GM12878 (cell line): ENCODE measurements around the gene TMEM150A. TPM values are rescaled to one million over a fixed set of nuclear protein-coding genes. Genes with fewer than 3 reads are reported as not detected.

ENCODE experiments used
- ATAC-seq: fragments of 200-7000 bp; cut with Tn5 transposase; 3 replicates; pipeline ENCODE4 v1.9.1; 2020; ENCODE audit warnings: mild to moderate bottlenecking, moderate library complexity
- BruUV-seq: library from RNA; stranded (reverse); fragments of 400-500 nt; replicated peaks from 2 replicates; lab custom pipeline; 2021; lab: Mats Ljungman, UMichigan
- CTCF ChIA-PET: fragments of 300-600 bp; sonication (Branson Sonifier 250); formaldehyde crosslinking; extraction: SDS; loops from one replicate; lab custom pipeline; 2021; ENCODE audit warnings: inconsistent platforms; lab: Yijun Ruan, JAX
- POLR2A ChIA-PET: fragments of 350-600 bp; formaldehyde crosslinking; extraction: SDS; loops from one replicate; lab custom pipeline; 2021; ENCODE audit warnings: inconsistent platforms; lab: Charles Lee
- RAD21 ChIA-PET: fragments of 300-600 bp; sonication (Branson Sonifier 250); formaldehyde crosslinking; loops from one replicate; lab custom pipeline; 2023; ENCODE audit warnings: antibody characterized with exemption; ENCODE audit not compliant: unreplicated experiment; lab: Charles Lee
- SMC1A ChIA-PET: fragments of 300-600 bp; sonication (Branson Sonifier 250); formaldehyde crosslinking; loops from one replicate; lab custom pipeline; 2023; ENCODE audit not compliant: unreplicated experiment, uncharacterized antibody; lab: Charles Lee
- DNase-seq: peaks from one replicate; pipeline ENCODE4 v3.0.0-alpha.2; 2011; ENCODE audit warnings: low read depth, low spot score
- FAIRE-seq: peaks from 3 replicates; lab custom pipeline; 2011; peaks lifted over from hg19 to GRCh38; lab: Jason Lieb, UNC
- H2AFZ ChIP-seq: 2 replicates; pipeline ENCODE4 v1.6.0; 2011; ENCODE audit warnings: low read depth, low read length, control low read depth; ENCODE audit not compliant: control insufficient read depth
- H3K27ac ChIP-seq: 2 replicates; pipeline ENCODE4 v1.5.1; 2011; ENCODE audit warnings: control low read depth; ENCODE audit not compliant: control insufficient read depth, insufficient read depth
- H3K27me3 ChIP-seq, 2 experiments: replicated peaks in 1 of 2; 2 replicates each; pipeline versions ENCODE4 v1.6.0 to v1.6.1; 2011; ENCODE audit warnings: low read length in 1 of 2; ENCODE audit not compliant: control insufficient read depth in 2 of 2, insufficient read depth in 2 of 2
- H3K36me3 ChIP-seq, 2 experiments: 2 replicates each; pipeline ENCODE4 v1.5.1; 2011; ENCODE audit warnings: low read length in 1 of 2; ENCODE audit not compliant: control insufficient read depth in 2 of 2, insufficient read depth in 2 of 2
- H3K4me1 ChIP-seq: 2 replicates; pipeline ENCODE4 v1.6.1; 2011; ENCODE audit warnings: mild to moderate bottlenecking, low read length, moderate library complexity, mixed read lengths; ENCODE audit not compliant: control insufficient read depth, insufficient read depth
- H3K4me2 ChIP-seq: 2 replicates; pipeline ENCODE4 v1.6.0; 2011; ENCODE audit warnings: control low read depth; ENCODE audit not compliant: control insufficient read depth, insufficient read depth
- H3K4me3 ChIP-seq: fragments of 200-600 bp; sonication (generic); 2 replicates; pipeline ENCODE4 v1.5.1; 2016
- H3K79me2 ChIP-seq: 2 replicates; pipeline ENCODE4 v1.6.0; 2011; ENCODE audit warnings: low read length; ENCODE audit not compliant: control insufficient read depth, insufficient read depth
- H3K9ac ChIP-seq: 2 replicates; pipeline ENCODE4 v1.8.0; 2011; ENCODE audit warnings: low read length, control low read depth, mixed read lengths; ENCODE audit not compliant: control insufficient read depth, insufficient read depth
- H3K9me3 ChIP-seq: replicated peaks from 3 replicates; pipeline ENCODE4 v1.5.1; 2011; ENCODE audit warnings: mild to moderate bottlenecking, low read length; ENCODE audit not compliant: control insufficient read depth, insufficient read depth
- H4K20me1 ChIP-seq: 2 replicates; pipeline ENCODE4 v1.6.0; 2011; ENCODE audit not compliant: control insufficient read depth, insufficient read depth
- BCL11A ChIP-seq: IDR thresholded peaks from 2 replicates; pipeline ENCODE4 v1.6.1; 2011; ENCODE audit warnings: low read depth, low read length
- CHD1 ChIP-seq: IDR thresholded peaks from 2 replicates; pipeline ENCODE4 v1.6.1; 2012; ENCODE audit warnings: low read depth, low read length, improper control_type of control experiment
- EP300 ChIP-seq, 2 experiments: fragments of 150-350 bp in 1 of 2; IDR thresholded peaks; 2 replicates each; pipeline ENCODE4 v1.6.1; 2011 to 2012; ENCODE audit warnings: low read depth in 2 of 2, low read length in 2 of 2, borderline replicate concordance in 1 of 2, improper control_type of control experiment in 1 of 2, inconsistent platforms in 1 of 2; ENCODE audit not compliant: control insufficient read depth in 1 of 2
- GABPA ChIP-seq: IDR thresholded peaks from 2 replicates; pipeline ENCODE4 v1.6.1; 2014; ENCODE audit warnings: antibody characterized with exemption, low read depth, mild to moderate bottlenecking, inconsistent platforms
- KLF5 ChIP-seq: fragments of 450-650 bp; IDR thresholded peaks from 2 replicates; pipeline ENCODE4 v1.6.1; 2014; ENCODE audit warnings: mild to moderate bottlenecking; ENCODE audit not compliant: partially characterized antibody
- MTA2 ChIP-seq: fragments of 450-650 bp; IDR thresholded peaks from 2 replicates; pipeline ENCODE4 v1.6.1; 2016; ENCODE audit warnings: low read depth, mild to moderate bottlenecking, moderate library complexity
- MTA3 ChIP-seq: IDR thresholded peaks from 2 replicates; pipeline ENCODE4 v1.6.1; 2012; ENCODE audit warnings: low read length, inconsistent platforms, borderline replicate concordance
- NBN ChIP-seq: fragments of 450-650 bp; IDR thresholded peaks from 2 replicates; pipeline ENCODE4 v1.6.1; 2016
- NFYA ChIP-seq: IDR thresholded peaks from 2 replicates; pipeline ENCODE4 v1.6.1; 2011; ENCODE audit warnings: low read depth, mild to moderate bottlenecking, low read length, improper control_type of control experiment, borderline replicate concordance
- RAD51 ChIP-seq: fragments of 450-650 bp; IDR thresholded peaks from 2 replicates; pipeline ENCODE4 v1.6.1; 2016; ENCODE audit warnings: moderate library complexity, mild to moderate bottlenecking, inconsistent platforms
- SIN3A ChIP-seq: IDR thresholded peaks from 2 replicates; pipeline ENCODE4 v1.6.1; 2012; ENCODE audit warnings: low read depth, low read length, improper control_type of control experiment
- STAT1 ChIP-seq: fragments of 450-650 bp; conservative IDR thresholded peaks from 2 replicates; pipeline ENCODE4 v1.6.1; 2014; ENCODE audit warnings: antibody characterized with exemption, mild to moderate bottlenecking
- SUZ12 ChIP-seq: fragments of 200-600 bp; sonication (generic); IDR thresholded peaks from one replicate; pipeline ENCODE4 v1.6.1; 2018; ENCODE audit warnings: antibody characterized with exemption, mild to moderate bottlenecking; ENCODE audit not compliant: unreplicated experiment
- TARDBP ChIP-seq: IDR thresholded peaks from 2 replicates; pipeline ENCODE4 v1.6.1; 2016; ENCODE audit warnings: borderline replicate concordance
- ZNF207 ChIP-seq: fragments of 450-650 bp; IDR thresholded peaks from 2 replicates; pipeline ENCODE4 v1.6.1; 2014; ENCODE audit warnings: antibody characterized with exemption, mild to moderate bottlenecking, borderline replicate concordance
- ZNF384 ChIP-seq: IDR thresholded peaks from 2 replicates; pipeline ENCODE4 v1.6.1; 2012; ENCODE audit warnings: low read depth, mild to moderate bottlenecking, low read length, improper control_type of control experiment, borderline replicate concordance
- WGBS: methylation state at CpG from one replicate; pipeline ENCODE4 v1.1.6; 2016; ENCODE audit warnings: low lambda C conversion rate; ENCODE audit not compliant: insufficient replicate concordance, insufficient coverage; ENCODE audit errors: missing lambda C conversion rate; 5-methylcytosine and 5-hydroxymethylcytosine counted together
- in situ Hi-C: fragments of 300-500 bp; cut with MboI; formaldehyde crosslinking; loops from 9 replicates; pipeline ENCODE4 v1.14.3; 2018; ENCODE audit warnings: mixed read lengths
- intact Hi-C: fragments of 100-400 bp; cut with micrococcal nuclease; formaldehyde crosslinking; loops from one replicate; pipeline ENCODE4 v1.14.2; 2022; ENCODE audit not compliant: unreplicated experiment
- polyA plus RNA-seq, 11 experiments: library from polyadenylated mRNA; depleted of rRNA in 4 of 11; unstranded in 6 of 11; stranded (reverse) in 5 of 11; fragments of >200 nt; fragmentation: Nextera tagmentation in 4 of 11; fragmentation: Illumina TruSeq in 1 of 11; extraction: Ambion mirVana in 4 of 11; extraction: Trizol in 1 of 11; gene quantifications; 1 replicate in 1 of 11; 2 replicates in 10 of 11; pipeline versions ENCODE4 v1.2.1 to v1.2.3, GENCODE V29; 2011 to 2016; ENCODE audit warnings: inconsistent platforms in 2 of 11, missing spikeins in 2 of 11, low read depth in 1 of 11
- total RNA-seq, 4 experiments: library from RNA; depleted of rRNA in 3 of 4; stranded (reverse); fragments of >200 nt in 3 of 4; fragmentation: Illumina TruSeq in 1 of 4; extraction: Trizol in 1 of 4; gene quantifications; 2 replicates each; pipeline versions ENCODE4 v1.2.1 to v1.2.3, GENCODE V29; 2013 to 2021
- TF ChIP-seq, protein P1 (sequence below): fragments of 450-650 bp; IDR thresholded peaks from 2 replicates; pipeline ENCODE4 v1.6.1; 2017; ENCODE audit warnings: borderline replicate concordance
- TF ChIP-seq, protein P2 (sequence below): fragments of 450-650 bp; formaldehyde crosslinking; IDR thresholded peaks from 2 replicates; pipeline ENCODE4 v1.4.0; 2020; ENCODE audit warnings: mild to moderate bottlenecking, moderate library complexity

The TMEM150A gene
- total and polyA plus RNA-seq, 10 of the 15 experiments (the other 5 are each of a cell fraction or from before 2014, with no cell fraction given), result 0.45 to 4.4 (median 2.6) TPM

DNA sequence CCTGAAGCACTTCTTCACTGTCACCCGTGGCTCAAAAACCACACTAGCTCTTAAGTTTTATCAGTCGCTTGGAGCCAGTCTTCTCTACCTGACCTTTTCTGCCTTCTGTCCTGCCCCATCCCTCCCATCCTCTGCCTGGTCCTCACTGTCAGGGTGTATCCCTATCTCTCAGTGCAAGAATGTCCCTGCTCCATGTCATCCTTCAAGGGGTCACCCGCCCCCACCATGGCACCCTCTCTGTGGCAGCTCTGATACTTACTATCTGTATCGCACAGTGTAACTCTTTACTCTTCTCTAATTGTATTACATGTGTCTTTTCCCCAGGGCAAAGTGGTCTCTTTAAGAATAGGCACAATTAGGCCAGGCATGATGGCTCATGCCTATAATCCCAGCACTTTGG is 13.9 kb downstream of the TMEM150A start (continued):
- TF ChIP-seq, protein P1, sequence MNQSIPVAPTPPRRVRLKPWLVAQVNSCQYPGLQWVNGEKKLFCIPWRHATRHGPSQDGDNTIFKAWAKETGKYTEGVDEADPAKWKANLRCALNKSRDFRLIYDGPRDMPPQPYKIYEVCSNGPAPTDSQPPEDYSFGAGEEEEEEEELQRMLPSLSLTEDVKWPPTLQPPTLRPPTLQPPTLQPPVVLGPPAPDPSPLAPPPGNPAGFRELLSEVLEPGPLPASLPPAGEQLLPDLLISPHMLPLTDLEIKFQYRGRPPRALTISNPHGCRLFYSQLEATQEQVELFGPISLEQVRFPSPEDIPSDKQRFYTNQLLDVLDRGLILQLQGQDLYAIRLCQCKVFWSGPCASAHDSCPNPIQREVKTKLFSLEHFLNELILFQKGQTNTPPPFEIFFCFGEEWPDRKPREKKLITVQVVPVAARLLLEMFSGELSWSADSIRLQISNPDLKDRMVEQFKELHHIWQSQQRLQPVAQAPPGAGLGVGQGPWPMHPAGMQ, result no peak
- no peak for TF ChIP-seq SUZ12
- TF ChIP-seq GABPA, result no peak
- no peak for TF ChIP-seq ZNF384
- TF ChIP-seq NFYA, result no peak
- TF ChIP-seq KLF5, result no peak

DNA sequence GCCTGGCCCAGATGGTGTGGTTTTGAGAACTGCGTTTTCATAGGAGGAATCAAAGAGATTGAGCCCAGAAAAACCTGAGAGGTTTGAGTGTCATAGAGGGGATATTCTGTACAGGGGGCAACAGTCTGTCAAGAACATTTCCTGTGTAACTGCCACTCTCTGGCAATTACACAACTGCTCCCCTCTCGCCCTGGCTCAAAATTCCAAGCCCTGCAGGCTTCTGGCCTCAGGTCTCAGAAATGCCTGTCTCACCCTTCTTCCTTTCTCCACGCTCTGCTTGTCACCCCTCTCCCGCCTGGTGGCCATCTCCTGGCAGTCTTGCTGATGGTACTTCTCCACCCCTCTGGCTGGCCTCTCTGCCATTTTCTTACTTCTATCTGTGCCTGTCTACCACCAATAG is 14.3 kb downstream of the TMEM150A start:
- ChIA-PET POLR2A (no interaction called here), CTCF (interaction anchor here (0.9 kb wide), 1 partner anchor 9 kb away, joined by 3 read pairs; no protein-coding TSS in a partner anchor), RAD21 (no interaction called here)
- Histone ChIP-seq H4K20me1 (no peaks in the 10 kb centered on the region), H3K36me3 (no peaks in the 10 kb centered on the region), H3K4me3 (no peak overlapping the region), H3K9ac (no peak overlapping the region), H3K4me1 (peaks cover 20% of the 10 kb centered on the region), H3K9me3 (no peaks in the 10 kb centered on the region), H3K4me2 (no peak overlapping the region), H3K27me3 (no peaks in the 10 kb centered on the region)
- BruUV-seq, result no TSS peak
- no peak for FAIRE-seq
- ATAC-seq, result no peak
- intact Hi-C loops, result no loop called here
- no peak for DNase-seq
- in situ Hi-C loops, result no loop called here
- 68% methylated on average over 4 of the region's 4 CpGs for WGBS
- TF ChIP-seq STAT1 (no peak), TARDBP (no peak), CHD1 (no peak), MTA2 (no peak), NBN (no peak), BCL11A (no peak), ZNF207 (no peak), EP300 (IDR thresholded peaks at IDR 0.05; ENCODE audit: borderline replicate concordance in 1 of 2, control insufficient read depth in 1 of 2, low read depth in 2 of 2, low read length in 2 of 2) (no peak), RAD51 (no peak), SIN3A (no peak), MTA3 (no peak)
- TF ChIP-seq, protein P2, sequence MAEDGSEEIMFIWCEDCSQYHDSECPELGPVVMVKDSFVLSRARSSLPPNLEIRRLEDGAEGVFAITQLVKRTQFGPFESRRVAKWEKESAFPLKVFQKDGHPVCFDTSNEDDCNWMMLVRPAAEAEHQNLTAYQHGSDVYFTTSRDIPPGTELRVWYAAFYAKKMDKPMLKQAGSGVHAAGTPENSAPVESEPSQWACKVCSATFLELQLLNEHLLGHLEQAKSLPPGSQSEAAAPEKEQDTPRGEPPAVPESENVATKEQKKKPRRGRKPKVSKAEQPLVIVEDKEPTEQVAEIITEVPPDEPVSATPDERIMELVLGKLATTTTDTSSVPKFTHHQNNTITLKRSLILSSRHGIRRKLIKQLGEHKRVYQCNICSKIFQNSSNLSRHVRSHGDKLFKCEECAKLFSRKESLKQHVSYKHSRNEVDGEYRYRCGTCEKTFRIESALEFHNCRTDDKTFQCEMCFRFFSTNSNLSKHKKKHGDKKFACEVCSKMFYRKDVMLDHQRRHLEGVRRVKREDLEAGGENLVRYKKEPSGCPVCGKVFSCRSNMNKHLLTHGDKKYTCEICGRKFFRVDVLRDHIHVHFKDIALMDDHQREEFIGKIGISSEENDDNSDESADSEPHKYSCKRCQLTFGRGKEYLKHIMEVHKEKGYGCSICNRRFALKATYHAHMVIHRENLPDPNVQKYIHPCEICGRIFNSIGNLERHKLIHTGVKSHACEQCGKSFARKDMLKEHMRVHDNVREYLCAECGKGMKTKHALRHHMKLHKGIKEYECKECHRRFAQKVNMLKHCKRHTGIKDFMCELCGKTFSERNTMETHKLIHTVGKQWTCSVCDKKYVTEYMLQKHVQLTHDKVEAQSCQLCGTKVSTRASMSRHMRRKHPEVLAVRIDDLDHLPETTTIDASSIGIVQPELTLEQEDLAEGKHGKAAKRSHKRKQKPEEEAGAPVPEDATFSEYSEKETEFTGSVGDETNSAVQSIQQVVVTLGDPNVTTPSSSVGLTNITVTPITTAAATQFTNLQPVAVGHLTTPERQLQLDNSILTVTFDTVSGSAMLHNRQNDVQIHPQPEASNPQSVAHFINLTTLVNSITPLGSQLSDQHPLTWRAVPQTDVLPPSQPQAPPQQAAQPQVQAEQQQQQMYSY (CRISPR knock-in tag), result no peak
- TF ChIP-seq, all 136 proteins: peak for 0
- SMC1A ChIA-PET, result interaction anchor here (1.2 kb wide), 1 partner anchor 10 kb away, joined by 5 read pairs; no protein-coding TSS in a partner anchor
- Histone ChIP-seq H3K27ac (no peak overlapping the region), H2AFZ (no peak overlapping the region), H3K79me2 (no peaks in the 10 kb centered on the region; the same call in 1 of the 2 replicates)
